Naive B cell (primary cell): ENCODE data around the gene EXOC3. TPM values are rescaled to one million over a fixed set of nuclear protein-coding genes. Genes with fewer than 3 reads are reported as not detected.
A peak's percentile ranks its signal among the peaks of the same experiment; 100 is the strongest.

ENCODE experiments used
- ATAC-seq, 2 donors: fragments of 150-1000 bp; cut with Tn5 transposase; 2 replicates each; pipeline ENCODE4 v1.10.0; 2021; ENCODE audit warnings: low read depth in 2 of 2, mild to moderate bottlenecking in 2 of 2, moderate library complexity in 2 of 2
- DNase-seq: peaks from one replicate; pipeline ENCODE4 v3.0.0; 2022
- H3K27ac Mint-ChIP-seq, 6 donors: one replicate each; pipeline ENCODE4 v1.8.0; 2020 to 2022; ENCODE audit warnings: mild to moderate bottlenecking in 6 of 6, mixed read lengths in 6 of 6, moderate library complexity in 5 of 6, inconsistent platforms in 2 of 6
- H3K27me3 Mint-ChIP-seq, 3 donors: one replicate each; pipeline ENCODE4 v1.8.0; 2021 to 2022; ENCODE audit warnings: mixed read lengths in 3 of 3, mild to moderate bottlenecking in 1 of 3
- H3K36me3 Mint-ChIP-seq, 2 donors: one replicate each; pipeline ENCODE4 v1.8.0; 2020 to 2022; ENCODE audit warnings: mixed read lengths in 2 of 2, inconsistent platforms in 1 of 2, mild to moderate bottlenecking in 1 of 2
- H3K4me1 Mint-ChIP-seq, 3 donors: one replicate each; pipeline ENCODE4 v1.8.0; 2020 to 2022; ENCODE audit warnings: mixed read lengths in 3 of 3, inconsistent platforms in 1 of 3, mild to moderate bottlenecking in 1 of 3, moderate library complexity in 1 of 3
- H3K4me3 Mint-ChIP-seq, 8 donors: one replicate each; pipeline ENCODE4 v1.8.0; 2020 to 2022; ENCODE audit warnings: mild to moderate bottlenecking in 8 of 8, mixed read lengths in 8 of 8, moderate library complexity in 8 of 8, inconsistent platforms in 2 of 8
- H3K9me3 Mint-ChIP-seq, 7 donors: one replicate each; pipeline ENCODE4 v1.8.0; 2020 to 2022; ENCODE audit warnings: mixed read lengths in 7 of 7, mild to moderate bottlenecking in 5 of 7, inconsistent platforms in 2 of 7, moderate library complexity in 1 of 7
- polyA plus RNA-seq, 6 donors: library from polyadenylated mRNA; unstranded; fragments of 300-500 nt; fragmentation: Illumina TruSeq; gene quantifications; one replicate each; pipeline ENCODE4 v1.2.3, GENCODE V29; 2021; ENCODE audit warnings: low read depth in 6 of 6

EXOC3 gene
- polyA plus RNA-seq, 6 donors from 2014 or later, result 18.8 to 36.1 (median 22.9) TPM

GRCh38 chr5:462051-462481, 19.1 kb downstream of the EXOC3 start:
- Mint-ChIP-seq H3K4me1 (peaks cover 8 to 27% (median 11%) of the 10 kb centered on the region in 3 donors), H3K36me3 (peaks cover 30 to 37% of the 10 kb centered on the region in 2 donors), H3K27ac (peak overlapping the region in 3 of 6 donors; percentile 61 to 90 (median 89)), H3K27me3 (no peaks in the 10 kb centered on the region), H3K4me3 (no peak overlapping the region), H3K9me3 (peaks cover 0 to 4% (median 0%) of the 10 kb centered on the region in 7 donors)
- DNase-seq (no peak), ATAC-seq (no peak)

DNA sequence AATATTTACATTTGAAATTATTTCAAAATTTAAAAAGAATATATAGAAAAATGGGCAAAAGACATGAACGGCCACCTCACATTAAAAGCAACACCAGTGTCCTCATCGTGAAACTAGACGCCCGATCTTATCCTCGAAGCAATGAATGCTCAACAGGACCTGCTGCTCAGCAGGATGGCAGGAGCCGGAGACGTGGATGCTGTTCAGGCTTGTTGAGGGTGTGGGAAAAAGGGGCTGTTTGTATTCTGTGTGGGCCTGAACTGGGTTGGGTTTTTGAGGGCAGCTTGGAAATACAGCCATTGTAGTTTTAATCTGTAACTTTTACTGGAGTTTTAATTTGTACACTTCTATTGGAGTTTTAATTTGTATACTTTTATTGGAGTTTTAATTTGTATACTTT, 20.3 kb downstream of the EXOC3 start:
- peaks cover 0 to 4% (median 0%) of the 10 kb centered on the region in 7 donors for H3K9me3 Mint-ChIP-seq
- H3K4me3 Mint-ChIP-seq, result no peak overlapping the region
- no peaks in the 10 kb centered on the region for H3K27me3 Mint-ChIP-seq
- peak overlapping the region; percentile 74 to 97 (median 92) for H3K27ac Mint-ChIP-seq
- DNase-seq, result no peak
- peaks cover 8 to 27% (median 11%) of the 10 kb centered on the region in 3 donors for H3K4me1 Mint-ChIP-seq
- H3K36me3 Mint-ChIP-seq, result peaks cover 25 to 33% of the 10 kb centered on the region in 2 donors
- ATAC-seq, result no peak

DNA sequence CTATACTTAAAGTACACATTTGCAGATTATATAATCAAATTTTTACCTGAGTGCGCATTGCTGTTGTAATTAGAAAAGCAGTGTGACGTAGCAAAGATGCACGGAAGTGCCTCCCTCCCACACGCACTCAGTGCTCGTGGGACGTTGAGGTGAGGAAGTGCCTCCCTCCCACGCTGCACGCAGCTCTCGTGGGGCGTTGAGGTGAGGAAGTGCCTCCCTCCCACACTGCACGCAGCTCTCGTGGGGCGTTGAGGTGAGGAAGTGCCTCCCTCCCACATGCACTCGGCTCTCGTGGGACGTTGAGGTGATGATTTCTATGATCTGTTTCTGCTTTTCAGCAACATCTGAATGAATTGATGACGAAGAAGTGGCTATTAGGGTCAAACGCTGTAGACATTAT, 21.0 kb downstream of the EXOC3 start:
- Mint-ChIP-seq H3K4me3 (peak overlapping the region; percentile 15 to 71 (median 56)), H3K36me3 (peaks cover 22 to 31% of the 10 kb centered on the region in 2 donors), H3K27me3 (no peaks in the 10 kb centered on the region), H3K27ac (peak overlapping the region; percentile 74 to 97 (median 94)), H3K9me3 (peaks cover 0 to 4% (median 0%) of the 10 kb centered on the region in 7 donors), H3K4me1 (peaks cover 8 to 27% (median 11%) of the 10 kb centered on the region in 3 donors)
- DNase-seq (peak; percentile 85), ATAC-seq (peak; percentile 95 to 96)

DNA sequence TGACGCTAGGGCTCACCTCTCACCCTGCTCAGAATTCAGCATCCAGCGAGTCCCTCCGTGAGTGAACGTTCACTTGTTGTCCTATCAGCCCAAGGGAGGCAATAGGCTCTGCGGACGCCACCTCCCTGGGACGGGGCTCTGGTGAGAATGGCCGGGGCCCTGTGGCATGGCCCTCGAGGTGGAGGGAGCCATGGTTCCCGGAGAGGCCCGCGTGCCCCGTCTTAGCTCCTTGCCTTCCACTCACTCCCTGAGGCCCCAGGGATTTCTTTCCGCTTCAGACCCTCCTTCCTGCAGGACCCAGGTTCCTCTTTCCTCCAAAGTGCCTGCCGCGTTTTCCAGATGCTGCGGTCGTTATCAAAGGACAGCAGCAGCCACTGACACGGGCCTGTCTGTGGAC, 21.5 kb downstream of the EXOC3 start:
- ATAC-seq (no peak), DNase-seq (no peak)
- peaks cover 0 to 4% (median 0%) of the 10 kb centered on the region in 7 donors for H3K9me3 Mint-ChIP-seq
- peaks cover 20 to 26% of the 10 kb centered on the region in 2 donors for H3K36me3 Mint-ChIP-seq
- H3K27ac Mint-ChIP-seq, result peak overlapping the region; percentile 74 to 97 (median 94)
- no peaks in the 10 kb centered on the region for H3K27me3 Mint-ChIP-seq
- peaks cover 8 to 32% (median 11%) of the 10 kb centered on the region in 3 donors for H3K4me1 Mint-ChIP-seq
- H3K4me3 Mint-ChIP-seq, result peak overlapping the region; percentile 15 to 71 (median 56)

DNA sequence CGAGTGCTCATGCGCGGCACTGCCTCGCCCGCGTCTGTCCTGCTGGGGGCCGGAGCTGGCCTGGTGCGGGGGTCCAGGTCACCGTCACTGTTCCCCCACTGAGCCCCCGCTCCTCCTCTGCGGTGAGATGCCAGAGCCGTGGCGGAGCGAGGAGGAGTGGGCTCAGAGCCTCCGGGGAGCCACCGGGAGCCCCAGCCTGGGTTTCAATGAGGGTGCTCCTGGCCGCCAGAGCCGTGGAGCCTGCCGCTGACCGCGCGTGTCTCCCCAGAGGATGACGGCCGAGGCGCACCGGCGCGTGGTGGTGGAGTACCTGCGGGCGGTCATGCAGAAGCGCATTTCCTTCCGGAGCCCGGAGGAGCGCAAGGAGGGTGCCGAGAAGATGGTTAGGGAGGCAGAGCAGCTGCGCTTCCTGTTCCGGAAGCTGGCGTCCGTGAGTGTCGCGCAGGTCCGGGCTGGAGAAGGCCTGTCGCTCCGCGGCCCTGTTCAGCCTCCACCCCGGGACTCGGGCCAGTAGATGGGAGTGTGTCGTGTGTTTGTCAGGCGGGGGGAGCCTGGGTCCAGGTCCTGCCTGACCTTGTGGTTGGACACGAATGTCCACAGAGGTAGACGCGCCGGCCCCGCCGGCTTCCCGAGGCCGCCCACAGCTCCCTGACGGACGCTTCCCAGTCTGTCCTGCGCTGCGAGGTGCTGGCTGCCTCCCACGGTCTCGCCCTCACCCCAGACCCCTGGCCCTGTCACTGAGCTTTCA, 22.0 kb downstream of the EXOC3 start:
- ATAC-seq, result no peak
- Mint-ChIP-seq H3K27ac (peak overlapping the region in 1 of 6 donors; percentile 42), H3K9me3 (peaks cover 0 to 4% (median 0%) of the 10 kb centered on the region in 7 donors), H3K4me3 (no peak overlapping the region), H3K36me3 (peaks cover 14 to 21% of the 10 kb centered on the region in 2 donors), H3K27me3 (no peaks in the 10 kb centered on the region), H3K4me1 (peaks cover 6 to 38% (median 15%) of the 10 kb centered on the region in 3 donors)
- DNase-seq, result no peak

DNA sequence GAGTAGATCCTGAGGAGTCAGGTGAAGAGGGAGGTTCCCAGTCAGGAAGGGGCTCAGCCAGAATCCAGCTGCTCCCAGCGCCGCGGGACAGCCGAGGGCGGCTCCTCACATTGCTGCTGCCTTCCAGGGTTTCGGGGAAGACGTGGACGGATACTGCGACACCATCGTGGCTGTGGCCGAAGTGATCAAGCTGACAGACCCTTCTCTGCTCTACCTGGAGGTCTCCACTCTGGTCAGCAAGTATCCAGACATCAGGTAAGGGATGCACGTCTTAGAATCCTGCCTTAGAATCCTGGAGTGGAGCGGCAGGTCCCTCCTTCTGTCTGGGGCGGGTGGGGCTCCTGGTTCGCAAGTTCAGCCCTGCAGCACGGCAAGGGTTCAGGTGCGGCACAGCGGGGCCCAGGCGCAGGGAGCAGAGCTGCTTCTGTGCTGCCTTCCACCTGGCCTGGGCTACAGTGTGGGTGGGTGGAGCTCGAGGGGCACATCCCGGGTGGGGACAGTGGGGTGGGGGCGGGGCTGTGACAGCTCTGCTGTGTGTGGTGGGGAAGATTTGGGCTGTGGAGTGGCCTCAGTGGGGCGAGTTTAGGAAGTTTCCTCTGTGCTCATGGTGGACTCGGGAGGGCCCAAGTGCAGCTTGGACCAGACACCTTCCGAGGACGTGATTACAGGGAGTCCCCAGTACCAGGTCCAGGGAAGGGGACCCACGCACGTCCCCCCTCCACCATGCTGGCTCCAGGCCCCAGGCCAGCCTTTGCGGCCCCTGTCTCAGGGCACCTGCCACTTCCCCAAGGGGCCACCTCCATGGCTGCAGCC, 22.8 kb downstream of the EXOC3 start:
- Mint-ChIP-seq H3K36me3 (peaks cover 9 to 18% of the 10 kb centered on the region in 2 donors), H3K9me3 (peaks cover 0 to 4% (median 0%) of the 10 kb centered on the region in 7 donors), H3K4me1 (peaks cover 6 to 43% (median 23%) of the 10 kb centered on the region in 3 donors), H3K27me3 (no peaks in the 10 kb centered on the region), H3K27ac (peak overlapping the region in 1 of 6 donors; percentile 88), H3K4me3 (no peak overlapping the region)
- no peak for DNase-seq
- ATAC-seq, result no peak

- H3K4me3 Mint-ChIP-seq, result peak overlapping the region in 2 of 8 donors; percentile 6 to 43
- peaks cover 14 to 53% (median 33%) of the 10 kb centered on the region in 3 donors for H3K4me1 Mint-ChIP-seq
- H3K9me3 Mint-ChIP-seq, result peaks cover 0 to 4% (median 0%) of the 10 kb centered on the region in 7 donors
- no peaks in the 10 kb centered on the region for H3K27me3 Mint-ChIP-seq
- DNase-seq (no peak), ATAC-seq (no peak)
- H3K27ac Mint-ChIP-seq, result no peak overlapping the region
- H3K36me3 Mint-ChIP-seq, result peaks cover 7 to 13% of the 10 kb centered on the region in 2 donors
Measured at GRCh38 chr5:466661-467310, 23.8 kb downstream of the EXOC3 start.

- peaks cover 0 to 4% (median 0%) of the 10 kb centered on the region in 7 donors for H3K9me3 Mint-ChIP-seq
- H3K36me3 Mint-ChIP-seq, result peaks cover 0 to 5% of the 10 kb centered on the region in 2 donors
- H3K27me3 Mint-ChIP-seq, result no peaks in the 10 kb centered on the region
- no peak overlapping the region for H3K4me3 Mint-ChIP-seq
- DNase-seq (no peak), ATAC-seq (no peak)
- peaks cover 18 to 54% (median 36%) of the 10 kb centered on the region in 3 donors for H3K4me1 Mint-ChIP-seq
- H3K27ac Mint-ChIP-seq, result no peak overlapping the region
Measured at GRCh38 chr5:468401-468800, 25.4 kb downstream of the EXOC3 start.

DNA sequence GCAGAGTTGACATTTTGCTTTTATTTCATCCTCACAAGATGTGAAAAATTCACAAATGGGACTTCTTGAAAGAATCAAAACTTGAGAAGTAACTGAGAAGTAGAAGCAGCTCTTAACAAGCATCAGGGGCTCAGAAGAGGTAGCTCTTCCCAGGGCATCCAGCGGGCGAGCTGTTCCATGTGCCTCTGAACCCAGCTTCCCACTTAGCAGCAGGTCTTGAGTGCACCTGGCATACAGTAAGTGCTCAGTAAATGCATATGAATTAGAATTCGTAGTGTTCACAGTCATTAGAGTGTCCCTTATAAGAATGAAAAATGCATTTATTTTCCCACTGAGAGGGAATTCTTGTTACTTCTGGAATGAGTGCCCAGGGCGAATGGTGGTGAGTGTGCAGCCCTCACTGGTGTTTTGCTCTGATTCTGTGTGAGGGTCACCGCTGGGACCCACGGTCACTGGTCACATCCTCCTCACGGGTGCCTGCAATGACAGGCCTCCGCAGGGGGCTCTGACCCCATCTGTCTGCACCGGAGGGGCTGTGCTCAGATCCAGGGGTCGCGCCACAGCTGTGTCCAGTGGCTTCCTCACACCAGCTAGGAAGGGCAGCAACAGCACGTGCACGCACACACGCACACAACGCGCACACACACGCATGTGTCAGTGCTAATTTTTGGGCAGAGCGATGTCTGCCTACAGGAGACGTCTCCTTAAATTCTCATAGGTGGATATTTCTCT, 26.9 kb downstream of the EXOC3 start:
- DNase-seq, result no peak
- no peak for ATAC-seq
- Mint-ChIP-seq H3K27me3 (peaks cover 0 to 11% (median 8%) of the 10 kb centered on the region in 3 donors), H3K9me3 (no peaks in the 10 kb centered on the region), H3K4me1 (peaks cover 17 to 45% (median 30%) of the 10 kb centered on the region in 3 donors), H3K36me3 (no peaks in the 10 kb centered on the region), H3K4me3 (peak overlapping the region in 6 of 8 donors; percentile 9 to 87 (median 26)), H3K27ac (no peak overlapping the region)

DNA sequence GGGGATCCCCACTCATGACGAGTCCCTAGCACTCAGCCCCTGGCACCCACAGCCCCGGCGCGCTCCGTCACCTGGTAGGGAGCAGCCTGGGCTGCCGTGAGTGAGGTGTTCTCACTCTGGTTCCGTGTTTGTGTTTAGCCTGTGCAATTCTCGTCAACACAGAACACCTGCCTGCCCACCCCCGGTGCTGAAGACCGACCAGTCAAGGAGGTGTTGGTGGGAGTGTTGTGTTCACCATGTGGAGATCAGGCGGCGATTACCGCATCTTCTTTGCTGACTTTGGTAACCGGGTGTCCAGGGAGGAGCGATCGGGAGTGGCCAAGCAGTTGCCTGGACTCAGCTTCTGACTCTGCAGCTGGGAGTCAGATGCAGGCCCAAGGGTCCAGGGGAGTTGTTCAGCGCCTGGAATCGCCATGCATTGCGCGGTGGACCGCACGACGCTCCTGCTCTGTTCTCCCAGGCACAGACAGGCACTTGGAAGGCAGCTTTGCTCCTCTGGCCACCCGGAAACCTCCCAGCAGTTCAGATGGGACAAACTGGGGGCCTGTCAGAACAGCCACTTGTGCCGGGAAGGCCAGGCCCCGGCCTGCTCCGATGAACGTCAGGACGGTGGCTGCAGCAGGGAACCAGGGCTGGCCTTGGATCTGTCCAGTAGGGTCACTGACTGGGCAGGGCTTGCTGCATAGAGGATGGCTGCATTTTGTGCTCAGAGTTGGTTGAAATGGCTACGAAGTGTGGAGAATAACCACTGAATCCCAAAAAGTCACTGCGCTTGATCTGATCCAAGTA, 28.2 kb downstream of the EXOC3 start:
- DNase-seq (peak; percentile 18), ATAC-seq (peak in 1 of 2 donors; percentile 13)
- H3K4me3 Mint-ChIP-seq, result peak overlapping the region; percentile 79 to 91 (median 82)
- H3K27ac Mint-ChIP-seq, result peak overlapping the region in 3 of 6 donors; percentile 69 to 84 (median 82)
- no peaks in the 10 kb centered on the region for H3K36me3 Mint-ChIP-seq
- H3K9me3 Mint-ChIP-seq, result no peaks in the 10 kb centered on the region
- peaks cover 21 to 38% (median 30%) of the 10 kb centered on the region in 3 donors for H3K4me1 Mint-ChIP-seq
- H3K27me3 Mint-ChIP-seq, result peaks cover 0 to 23% (median 19%) of the 10 kb centered on the region in 3 donors

DNA sequence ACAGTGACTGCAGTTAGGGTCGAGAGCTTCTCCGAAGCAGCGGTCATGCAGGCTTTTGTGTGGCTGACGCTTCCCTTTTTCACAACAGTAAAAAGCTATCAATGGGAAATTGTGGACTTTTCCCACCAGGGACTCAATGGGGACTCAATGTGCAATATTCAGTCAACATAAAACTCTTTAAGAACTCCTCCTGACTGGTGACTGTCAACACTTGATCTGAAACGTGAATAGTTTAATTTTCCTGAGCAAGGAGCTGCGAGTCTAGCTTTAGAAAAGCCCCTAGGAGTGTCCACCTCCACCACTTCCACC, 28.7 kb downstream of the EXOC3 start:
- peaks cover 0 to 29% (median 25%) of the 10 kb centered on the region in 3 donors for H3K27me3 Mint-ChIP-seq
- no peaks in the 10 kb centered on the region for H3K36me3 Mint-ChIP-seq
- ATAC-seq, result no peak
- H3K4me1 Mint-ChIP-seq, result peaks cover 21 to 43% (median 27%) of the 10 kb centered on the region in 3 donors
- peak overlapping the region; percentile 33 to 82 (median 63) for H3K27ac Mint-ChIP-seq
- no peaks in the 10 kb centered on the region for H3K9me3 Mint-ChIP-seq
- no peak for DNase-seq
- peak overlapping the region; percentile 79 to 91 (median 82) for H3K4me3 Mint-ChIP-seq
